GM12878 (cell line): ENCODE data around the gene SEMA6C. TPM values are rescaled to one million over a fixed set of nuclear protein-coding genes. Genes with fewer than 3 reads are reported as not detected.

Experiments used
- BCL11A ChIP-seq: IDR thresholded peaks from 2 replicates; pipeline ENCODE4 v1.6.1; 2011; ENCODE audit warnings: low read depth, low read length
- BHLHE40 ChIP-seq, 2 experiments: fragments of 450-650 bp in 1 of 2; IDR thresholded peaks; 2 replicates each; pipeline ENCODE4 v1.6.1; 2011 to 2017; ENCODE audit warnings: low read depth in 2 of 2, borderline replicate concordance in 1 of 2, improper control_type of control experiment in 1 of 2, low read length in 1 of 2, mild to moderate bottlenecking in 1 of 2
- BMI1 ChIP-seq: fragments of 450-650 bp; IDR thresholded peaks from 2 replicates; pipeline ENCODE4 v1.6.1; 2016; ENCODE audit warnings: mild to moderate bottlenecking, moderate library complexity, borderline replicate concordance
- CBFB ChIP-seq: IDR thresholded peaks from 2 replicates; pipeline ENCODE4 v1.6.1; 2016; ENCODE audit warnings: antibody characterized with exemption, low read depth
- CHD1 ChIP-seq: IDR thresholded peaks from 2 replicates; pipeline ENCODE4 v1.6.1; 2012; ENCODE audit warnings: low read depth, low read length, improper control_type of control experiment
- CHD2 ChIP-seq: IDR thresholded peaks from 2 replicates; pipeline ENCODE4 v1.6.1; 2011; ENCODE audit warnings: low read depth, low read length, improper control_type of control experiment, borderline replicate concordance
- GABPA ChIP-seq: IDR thresholded peaks from 2 replicates; pipeline ENCODE4 v1.6.1; 2014; ENCODE audit warnings: antibody characterized with exemption, low read depth, mild to moderate bottlenecking, inconsistent platforms
- IKZF2 ChIP-seq, 2 experiments: fragments of 450-650 bp; IDR thresholded peaks; 2 replicates each; pipeline ENCODE4 v1.6.1; 2017; ENCODE audit warnings: mild to moderate bottlenecking in 2 of 2, moderate library complexity in 2 of 2
- MEF2A ChIP-seq: IDR thresholded peaks from 2 replicates; pipeline ENCODE4 v1.6.1; 2011; ENCODE audit warnings: low read depth, mild to moderate bottlenecking, low read length, moderate library complexity; ENCODE audit not compliant: insufficient read depth
- NBN ChIP-seq: fragments of 450-650 bp; IDR thresholded peaks from 2 replicates; pipeline ENCODE4 v1.6.1; 2016
- NR2C2 ChIP-seq: IDR thresholded peaks from 2 replicates; pipeline ENCODE4 v1.6.1; 2011; ENCODE audit warnings: borderline replicate concordance, low read depth; ENCODE audit not compliant: control insufficient read depth, insufficient read length
- PML ChIP-seq: IDR thresholded peaks from 2 replicates; pipeline ENCODE4 v1.6.1; 2012; ENCODE audit warnings: low read length, inconsistent platforms
- POLR2A ChIP-seq: IDR thresholded peaks from 2 replicates; pipeline ENCODE4 v1.6.1; 2011; ENCODE audit warnings: low read depth, mild to moderate bottlenecking, low read length
- RAD21 ChIP-seq: IDR thresholded peaks from 2 replicates; pipeline ENCODE4 v1.6.1; 2011; ENCODE audit warnings: mild to moderate bottlenecking, low read depth, low read length, moderate library complexity; ENCODE audit not compliant: insufficient read depth
- RAD51 ChIP-seq: fragments of 450-650 bp; IDR thresholded peaks from 2 replicates; pipeline ENCODE4 v1.6.1; 2016; ENCODE audit warnings: moderate library complexity, mild to moderate bottlenecking, inconsistent platforms
- RB1 ChIP-seq: fragments of 450-650 bp; formaldehyde crosslinking; IDR thresholded peaks from 2 replicates; pipeline ENCODE4 v1.6.1; 2017; ENCODE audit warnings: mild to moderate bottlenecking, borderline replicate concordance
- SMARCA5 ChIP-seq: fragments of 450-650 bp; IDR thresholded peaks from 2 replicates; pipeline ENCODE4 v1.6.1; 2017; ENCODE audit warnings: mild to moderate bottlenecking
- SP1 ChIP-seq: IDR thresholded peaks from one replicate; pipeline ENCODE4 v1.6.1; 2011; ENCODE audit warnings: low read depth, low read length
- STAT1 ChIP-seq: fragments of 450-650 bp; conservative IDR thresholded peaks from 2 replicates; pipeline ENCODE4 v1.6.1; 2014; ENCODE audit warnings: antibody characterized with exemption, mild to moderate bottlenecking
- WRNIP1 ChIP-seq: IDR thresholded peaks from 2 replicates; pipeline ENCODE4 v1.6.1; 2011; ENCODE audit warnings: low read depth, low read length, improper control_type of control experiment, borderline replicate concordance
- polyA plus RNA-seq, 11 experiments: library from polyadenylated mRNA; depleted of rRNA in 4 of 11; unstranded in 6 of 11; stranded (reverse) in 5 of 11; fragments of >200 nt; fragmentation: Nextera tagmentation in 4 of 11; fragmentation: Illumina TruSeq in 1 of 11; extraction: Ambion mirVana in 4 of 11; extraction: Trizol in 1 of 11; gene quantifications; 1 replicate in 1 of 11; 2 replicates in 10 of 11; pipeline versions ENCODE4 v1.2.1 to v1.2.3, GENCODE V29; 2011 to 2016; ENCODE audit warnings: inconsistent platforms in 2 of 11, missing spikeins in 2 of 11, low read depth in 1 of 11
- total RNA-seq, 4 experiments: library from RNA; depleted of rRNA in 3 of 4; stranded (reverse); fragments of >200 nt in 3 of 4; fragmentation: Illumina TruSeq in 1 of 4; extraction: Trizol in 1 of 4; gene quantifications; 2 replicates each; pipeline versions ENCODE4 v1.2.1 to v1.2.3, GENCODE V29; 2013 to 2021
- TF ChIP-seq, protein P1 (sequence below): fragments of 450-650 bp; IDR thresholded peaks from 2 replicates; pipeline ENCODE4 v1.6.1; 2017; ENCODE audit warnings: mild to moderate bottlenecking, moderate library complexity
- TF ChIP-seq, protein P2 (sequence below): fragments of 450-650 bp; IDR thresholded peaks from 2 replicates; pipeline ENCODE4 v1.6.1; 2018; ENCODE audit warnings: mild to moderate bottlenecking, low read depth, moderate library complexity; ENCODE audit not compliant: partially characterized antibody

Gene SEMA6C
- total and polyA plus RNA-seq, 10 of the 15 experiments (the other 5 are each of a cell fraction or from before 2014, with no cell fraction given): 0.13 to 2.2 (median 0.29) TPM; not detected in 1

DNA sequence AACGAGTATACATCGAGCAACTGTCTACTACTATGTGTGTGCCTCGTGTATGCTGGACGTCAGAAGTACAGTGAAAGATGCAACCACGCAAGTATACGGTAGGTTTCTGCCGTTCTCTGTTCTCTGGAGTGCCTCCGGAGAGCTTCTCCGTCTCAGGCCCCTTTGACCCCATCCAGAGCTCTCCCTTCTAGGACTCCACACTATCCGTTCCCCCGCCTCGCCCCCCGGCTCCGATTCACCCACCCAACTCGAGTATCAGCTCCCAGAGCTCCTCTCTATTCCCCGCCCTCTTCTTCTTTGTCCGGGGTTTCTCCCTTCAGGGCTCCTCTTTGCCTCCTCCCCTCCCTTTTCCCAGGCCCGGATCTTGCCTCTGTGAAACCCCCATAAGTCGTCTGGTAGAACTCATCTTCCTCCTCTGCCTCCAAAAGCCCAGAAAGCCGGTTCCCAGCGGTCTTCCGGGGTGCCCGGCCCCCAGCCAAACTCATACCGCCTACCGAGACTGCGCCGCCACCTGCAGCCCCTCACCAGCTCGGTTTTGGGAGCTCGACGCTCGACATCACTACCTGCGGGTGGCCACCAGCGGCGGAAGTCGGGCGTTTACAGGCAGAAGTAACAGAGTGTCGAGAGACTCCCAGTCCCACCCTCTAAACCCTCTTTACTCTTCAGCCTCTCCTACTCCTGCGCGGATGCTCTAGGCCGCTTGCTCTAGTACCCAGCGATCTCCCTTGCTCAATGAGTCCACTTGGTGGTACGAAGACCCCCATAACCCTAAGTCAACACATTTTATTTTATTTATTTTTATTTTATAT lies 43.4 kb upstream of the SEMA6C start, which contains the start of gene VPS72 (continued):
- TF ChIP-seq BCL11A (no peak), GABPA (peak; percentile 84), POLR2A (peak; percentile 92), WRNIP1 (0 out of 2 replicates have a peak, but pooled peaks have one; percentile 55), NBN (peak; percentile 93), STAT1 (peak; percentile 94), SMARCA5 (peak; percentile 58; the same call in 1 of the 2 replicates), RB1 (peak; percentile 81; the same call in 1 of the 2 replicates), CHD2 (peak; percentile 66), PML (peak; percentile 88), BMI1 (no peak), CBFB (peak; percentile 90), RAD21 (no peak), RAD51 (peak; percentile 67), NR2C2 (peak; percentile 96), MEF2A (peak; percentile 83), IKZF2 (IDR thresholded peaks at IDR 0.05) (peak in 1 of 2 experiments; percentile 14; a peak in 1 of 4 replicates), BHLHE40 (IDR thresholded peaks at IDR 0.05; ENCODE audit: borderline replicate concordance in 1 of 2, low read depth in 2 of 2, low read length in 1 of 2) (peak; percentile 49 to 71; a peak in 2 of 4 replicates), CHD1 (no peak), SP1 (peak; percentile 87)
- TF ChIP-seq, protein P1, sequence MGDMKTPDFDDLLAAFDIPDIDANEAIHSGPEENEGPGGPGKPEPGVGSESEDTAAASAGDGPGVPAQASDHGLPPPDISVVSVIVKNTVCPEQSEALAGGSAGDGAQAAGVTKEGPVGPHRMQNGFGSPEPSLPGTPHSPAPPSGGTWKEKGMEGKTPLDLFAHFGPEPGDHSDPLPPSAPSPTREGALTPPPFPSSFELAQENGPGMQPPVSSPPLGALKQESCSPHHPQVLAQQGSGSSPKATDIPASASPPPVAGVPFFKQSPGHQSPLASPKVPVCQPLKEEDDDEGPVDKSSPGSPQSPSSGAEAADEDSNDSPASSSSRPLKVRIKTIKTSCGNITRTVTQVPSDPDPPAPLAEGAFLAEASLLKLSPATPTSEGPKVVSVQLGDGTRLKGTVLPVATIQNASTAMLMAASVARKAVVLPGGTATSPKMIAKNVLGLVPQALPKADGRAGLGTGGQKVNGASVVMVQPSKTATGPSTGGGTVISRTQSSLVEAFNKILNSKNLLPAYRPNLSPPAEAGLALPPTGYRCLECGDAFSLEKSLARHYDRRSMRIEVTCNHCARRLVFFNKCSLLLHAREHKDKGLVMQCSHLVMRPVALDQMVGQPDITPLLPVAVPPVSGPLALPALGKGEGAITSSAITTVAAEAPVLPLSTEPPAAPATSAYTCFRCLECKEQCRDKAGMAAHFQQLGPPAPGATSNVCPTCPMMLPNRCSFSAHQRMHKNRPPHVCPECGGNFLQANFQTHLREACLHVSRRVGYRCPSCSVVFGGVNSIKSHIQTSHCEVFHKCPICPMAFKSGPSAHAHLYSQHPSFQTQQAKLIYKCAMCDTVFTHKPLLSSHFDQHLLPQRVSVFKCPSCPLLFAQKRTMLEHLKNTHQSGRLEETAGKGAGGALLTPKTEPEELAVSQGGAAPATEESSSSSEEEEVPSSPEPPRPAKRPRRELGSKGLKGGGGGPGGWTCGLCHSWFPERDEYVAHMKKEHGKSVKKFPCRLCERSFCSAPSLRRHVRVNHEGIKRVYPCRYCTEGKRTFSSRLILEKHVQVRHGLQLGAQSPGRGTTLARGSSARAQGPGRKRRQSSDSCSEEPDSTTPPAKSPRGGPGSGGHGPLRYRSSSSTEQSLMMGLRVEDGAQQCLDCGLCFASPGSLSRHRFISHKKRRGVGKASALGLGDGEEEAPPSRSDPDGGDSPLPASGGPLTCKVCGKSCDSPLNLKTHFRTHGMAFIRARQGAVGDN: peak; percentile 11; the same call in 1 of the 2 replicates
- TF ChIP-seq, protein P2, sequence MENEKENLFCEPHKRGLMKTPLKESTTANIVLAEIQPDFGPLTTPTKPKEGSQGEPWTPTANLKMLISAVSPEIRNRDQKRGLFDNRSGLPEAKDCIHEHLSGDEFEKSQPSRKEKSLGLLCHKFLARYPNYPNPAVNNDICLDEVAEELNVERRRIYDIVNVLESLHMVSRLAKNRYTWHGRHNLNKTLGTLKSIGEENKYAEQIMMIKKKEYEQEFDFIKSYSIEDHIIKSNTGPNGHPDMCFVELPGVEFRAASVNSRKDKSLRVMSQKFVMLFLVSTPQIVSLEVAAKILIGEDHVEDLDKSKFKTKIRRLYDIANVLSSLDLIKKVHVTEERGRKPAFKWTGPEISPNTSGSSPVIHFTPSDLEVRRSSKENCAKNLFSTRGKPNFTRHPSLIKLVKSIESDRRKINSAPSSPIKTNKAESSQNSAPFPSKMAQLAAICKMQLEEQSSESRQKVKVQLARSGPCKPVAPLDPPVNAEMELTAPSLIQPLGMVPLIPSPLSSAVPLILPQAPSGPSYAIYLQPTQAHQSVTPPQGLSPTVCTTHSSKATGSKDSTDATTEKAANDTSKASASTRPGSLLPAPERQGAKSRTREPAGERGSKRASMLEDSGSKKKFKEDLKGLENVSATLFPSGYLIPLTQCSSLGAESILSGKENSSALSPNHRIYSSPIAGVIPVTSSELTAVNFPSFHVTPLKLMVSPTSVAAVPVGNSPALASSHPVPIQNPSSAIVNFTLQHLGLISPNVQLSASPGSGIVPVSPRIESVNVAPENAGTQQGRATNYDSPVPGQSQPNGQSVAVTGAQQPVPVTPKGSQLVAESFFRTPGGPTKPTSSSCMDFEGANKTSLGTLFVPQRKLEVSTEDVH: peak; percentile 59
